OCI-LY3 (cell line): ENCODE measurements around the gene PLEKHA7.

ENCODE experiments used
- EZH2phosphoT487 ChIP-seq: fragments of 200-600 bp; shearing (Covaris generic); IDR thresholded peaks from 2 replicates; pipeline ENCODE4 v1.6.1; 2018; ENCODE audit warnings: antibody characterized with exemption, mixed run types, low read depth
- TF ChIP-seq, protein P1 (sequence below): fragments of 200-600, 300-600 bp; sonication (generic); IDR thresholded peaks from 2 replicates; pipeline ENCODE4 v1.5.1; 2014; ENCODE audit warnings: antibody characterized with exemption, low read length, low read depth

DNA sequence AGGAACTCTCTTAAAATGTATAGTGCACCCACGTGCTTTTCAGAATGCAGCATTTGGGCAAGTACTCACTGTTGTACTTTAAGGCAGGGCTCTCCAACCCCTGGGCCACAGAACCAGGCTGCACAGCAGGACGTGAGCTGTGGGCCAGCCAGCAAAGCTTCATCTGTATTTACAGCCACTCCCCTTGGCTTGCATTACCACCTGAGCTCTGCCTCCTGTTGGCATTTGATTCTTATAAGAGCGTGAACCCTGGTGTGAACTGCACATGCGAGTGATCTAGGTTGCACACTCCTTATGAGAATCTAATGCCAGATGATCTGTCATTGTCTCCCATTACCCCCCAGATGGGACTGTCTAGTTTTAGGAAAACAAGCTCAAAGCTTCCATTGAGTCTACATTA lies 272.7 kb downstream of the PLEKHA7 start:
- TF ChIP-seq, protein P1, sequence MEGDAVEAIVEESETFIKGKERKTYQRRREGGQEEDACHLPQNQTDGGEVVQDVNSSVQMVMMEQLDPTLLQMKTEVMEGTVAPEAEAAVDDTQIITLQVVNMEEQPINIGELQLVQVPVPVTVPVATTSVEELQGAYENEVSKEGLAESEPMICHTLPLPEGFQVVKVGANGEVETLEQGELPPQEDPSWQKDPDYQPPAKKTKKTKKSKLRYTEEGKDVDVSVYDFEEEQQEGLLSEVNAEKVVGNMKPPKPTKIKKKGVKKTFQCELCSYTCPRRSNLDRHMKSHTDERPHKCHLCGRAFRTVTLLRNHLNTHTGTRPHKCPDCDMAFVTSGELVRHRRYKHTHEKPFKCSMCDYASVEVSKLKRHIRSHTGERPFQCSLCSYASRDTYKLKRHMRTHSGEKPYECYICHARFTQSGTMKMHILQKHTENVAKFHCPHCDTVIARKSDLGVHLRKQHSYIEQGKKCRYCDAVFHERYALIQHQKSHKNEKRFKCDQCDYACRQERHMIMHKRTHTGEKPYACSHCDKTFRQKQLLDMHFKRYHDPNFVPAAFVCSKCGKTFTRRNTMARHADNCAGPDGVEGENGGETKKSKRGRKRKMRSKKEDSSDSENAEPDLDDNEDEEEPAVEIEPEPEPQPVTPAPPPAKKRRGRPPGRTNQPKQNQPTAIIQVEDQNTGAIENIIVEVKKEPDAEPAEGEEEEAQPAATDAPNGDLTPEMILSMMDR = no peak
- no peak for TF ChIP-seq EZH2phosphoT487
